ENCODE data around the gene ATXN10. TPM values are rescaled to one million over a fixed set of nuclear protein-coding genes. Genes with fewer than 3 reads are reported as not detected.
A peak's percentile ranks its signal among the peaks of the same experiment; 100 is the strongest.

Gene ATXN10
- polyA plus RNA-seq, 2 donors: 23.1 to 82.7 TPM

DNA sequence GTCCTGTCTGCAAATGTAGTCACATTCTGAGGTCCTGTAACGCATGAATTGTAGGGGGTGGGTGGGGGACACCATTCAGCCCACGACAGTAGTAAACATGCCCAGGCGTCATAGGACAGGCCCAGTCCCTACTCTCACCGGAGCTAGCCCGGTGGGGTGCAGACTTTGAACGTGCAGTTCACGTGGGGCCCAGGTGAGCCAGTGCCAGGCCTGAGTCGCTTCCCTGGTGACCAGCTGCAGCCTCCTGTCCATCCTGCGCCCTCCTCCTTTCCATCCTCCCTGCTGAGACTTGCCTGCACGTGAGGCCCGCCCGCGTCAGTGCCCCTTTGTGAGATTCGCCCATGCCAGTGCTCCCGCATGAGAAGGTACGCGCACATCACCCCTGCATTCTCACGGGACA is 188.6 kb downstream of the ATXN10 start:
- H3K27ac ChIP-seq (ENCODE audit: low read depth in 2 of 2, low read length in 1 of 2): no peak overlapping the region
- H3K9me3 ChIP-seq (ENCODE audit: control insufficient read depth in 2 of 2, insufficient read depth in 1 of 2, low read depth in 1 of 2, low read length in 1 of 2): no peaks in the 10 kb centered on the region
- H3K4me1 ChIP-seq (ENCODE audit: control insufficient read depth in 2 of 2, insufficient read depth in 2 of 2, low read length in 1 of 2): peaks cover 0 to 6% of the 10 kb centered on the region in 2 donors
- H3K27me3 ChIP-seq (ENCODE audit: control insufficient read depth in 1 of 2, insufficient read depth in 2 of 2, low read length in 2 of 2): no peaks in the 10 kb centered on the region
- 89 to 90% methylated on average over 18 of the region's 18 CpGs for WGBS, 2 donors
- no peak overlapping the region for H3K4me3 ChIP-seq (ENCODE audit: low read depth in 1 of 2, low read length in 2 of 2)
- peaks cover 3 to 6% of the 10 kb centered on the region in 2 donors for H3K36me3 ChIP-seq (ENCODE audit: control insufficient read depth in 2 of 2, insufficient read depth in 2 of 2, low read length in 1 of 2)

- 76 to 77% methylated on average over 8 of the region's 8 CpGs for WGBS, 2 donors
- Histone ChIP-seq H3K4me1 (ENCODE audit: control insufficient read depth in 2 of 2, insufficient read depth in 2 of 2, low read length in 1 of 2) (peaks cover 0 to 9% of the 10 kb centered on the region in 2 donors), H3K27me3 (ENCODE audit: control insufficient read depth in 1 of 2, insufficient read depth in 2 of 2, low read length in 2 of 2) (no peaks in the 10 kb centered on the region), H3K9me3 (ENCODE audit: control insufficient read depth in 2 of 2, insufficient read depth in 1 of 2, low read depth in 1 of 2, low read length in 1 of 2) (no peaks in the 10 kb centered on the region), H3K27ac (ENCODE audit: low read depth in 2 of 2, low read length in 1 of 2) (no peak overlapping the region), H3K36me3 (ENCODE audit: control insufficient read depth in 2 of 2, insufficient read depth in 2 of 2, low read length in 1 of 2) (peaks cover 0 to 3% of the 10 kb centered on the region in 2 donors), H3K4me3 (ENCODE audit: low read depth in 1 of 2, low read length in 2 of 2) (no peak overlapping the region)
These were observed 189.6 kb downstream of the ATXN10 start for GRCh38 chr22:45861259-45861658.

GRCh38 chr22:45863981-45864751 is 192.5 kb downstream of the ATXN10 start:
- Histone ChIP-seq H3K4me3 (ENCODE audit: low read depth in 1 of 2, low read length in 2 of 2) (no peak overlapping the region), H3K27ac (ENCODE audit: low read depth in 2 of 2, low read length in 1 of 2) (peak overlapping the region in 1 of 2 donors; percentile 11), H3K27me3 (ENCODE audit: control insufficient read depth in 1 of 2, insufficient read depth in 2 of 2, low read length in 2 of 2) (no peaks in the 10 kb centered on the region), H3K4me1 (ENCODE audit: control insufficient read depth in 2 of 2, insufficient read depth in 2 of 2, low read length in 1 of 2) (peaks cover 0 to 20% of the 10 kb centered on the region in 2 donors), H3K9me3 (ENCODE audit: control insufficient read depth in 2 of 2, insufficient read depth in 1 of 2, low read depth in 1 of 2, low read length in 1 of 2) (no peaks in the 10 kb centered on the region), H3K36me3 (ENCODE audit: control insufficient read depth in 2 of 2, insufficient read depth in 2 of 2, low read length in 1 of 2) (no peaks in the 10 kb centered on the region)
- WGBS, 2 donors: 13 to 19% methylated on average over 19 of the region's 19 CpGs

DNA sequence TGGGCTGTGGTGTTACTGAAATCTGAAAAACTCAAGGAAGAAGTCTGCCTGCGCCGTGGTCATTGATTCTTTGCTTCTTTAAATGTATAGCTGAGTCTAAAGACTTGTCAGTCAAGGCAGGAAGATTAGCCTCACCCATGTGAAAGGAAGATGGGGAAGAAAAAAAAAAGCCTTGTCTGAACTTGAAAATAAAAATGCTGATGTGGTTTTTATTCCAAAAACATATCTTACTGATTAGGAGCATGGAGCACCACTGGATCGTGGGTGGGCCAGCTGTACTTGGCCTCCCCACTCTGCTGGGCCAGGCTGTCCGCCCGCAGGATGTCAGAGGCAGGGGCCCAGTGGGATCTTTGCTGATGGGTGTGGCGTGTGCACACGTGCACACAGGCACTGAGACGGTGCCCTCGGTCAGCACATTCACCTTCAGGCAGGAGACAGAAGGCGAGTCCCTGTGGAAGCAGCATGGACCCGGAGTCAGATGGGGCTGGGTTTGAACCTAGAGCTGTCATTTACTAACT is 193.4 kb downstream of the ATXN10 start:
- no peak overlapping the region for H3K27ac ChIP-seq (ENCODE audit: low read depth in 2 of 2, low read length in 1 of 2)
- H3K36me3 ChIP-seq (ENCODE audit: control insufficient read depth in 2 of 2, insufficient read depth in 2 of 2, low read length in 1 of 2): no peaks in the 10 kb centered on the region
- peaks cover 0 to 20% of the 10 kb centered on the region in 2 donors for H3K4me1 ChIP-seq (ENCODE audit: control insufficient read depth in 2 of 2, insufficient read depth in 2 of 2, low read length in 1 of 2)
- H3K4me3 ChIP-seq (ENCODE audit: low read depth in 1 of 2, low read length in 2 of 2): no peak overlapping the region
- H3K27me3 ChIP-seq (ENCODE audit: control insufficient read depth in 1 of 2, insufficient read depth in 2 of 2, low read length in 2 of 2): no peaks in the 10 kb centered on the region
- H3K9me3 ChIP-seq (ENCODE audit: control insufficient read depth in 2 of 2, insufficient read depth in 1 of 2, low read depth in 1 of 2, low read length in 1 of 2): no peaks in the 10 kb centered on the region
- WGBS, 2 donors: 58 to 65% methylated on average over 11 of the region's 11 CpGs

- peaks cover 0 to 20% of the 10 kb centered on the region in 2 donors for H3K4me1 ChIP-seq (ENCODE audit: control insufficient read depth in 2 of 2, insufficient read depth in 2 of 2, low read length in 1 of 2)
- 60 to 81% methylated on average over 22 to 24 of the region's 24 CpGs for WGBS, 2 donors
- H3K27ac ChIP-seq (ENCODE audit: low read depth in 2 of 2, low read length in 1 of 2): peak overlapping the region in 1 of 2 donors; percentile 73
- no peaks in the 10 kb centered on the region for H3K27me3 ChIP-seq (ENCODE audit: control insufficient read depth in 1 of 2, insufficient read depth in 2 of 2, low read length in 2 of 2)
- no peak overlapping the region for H3K4me3 ChIP-seq (ENCODE audit: low read depth in 1 of 2, low read length in 2 of 2)
- no peaks in the 10 kb centered on the region for H3K36me3 ChIP-seq (ENCODE audit: control insufficient read depth in 2 of 2, insufficient read depth in 2 of 2, low read length in 1 of 2)
- H3K9me3 ChIP-seq (ENCODE audit: control insufficient read depth in 2 of 2, insufficient read depth in 1 of 2, low read depth in 1 of 2, low read length in 1 of 2): no peaks in the 10 kb centered on the region
These were observed 194.0 kb downstream of the ATXN10 start for GRCh38 chr22:45865561-45866125.

GRCh38 chr22:45866126-45866645 is 194.6 kb downstream of the ATXN10 start:
- 27 to 28% methylated on average over 37 of the region's 37 CpGs for WGBS, 2 donors
- no peaks in the 10 kb centered on the region for H3K36me3 ChIP-seq (ENCODE audit: control insufficient read depth in 2 of 2, insufficient read depth in 2 of 2, low read length in 1 of 2)
- H3K4me3 ChIP-seq (ENCODE audit: low read depth in 1 of 2, low read length in 2 of 2): peak overlapping the region; percentile 27 to 35
- H3K9me3 ChIP-seq (ENCODE audit: control insufficient read depth in 2 of 2, insufficient read depth in 1 of 2, low read depth in 1 of 2, low read length in 1 of 2): no peaks in the 10 kb centered on the region
- no peaks in the 10 kb centered on the region for H3K27me3 ChIP-seq (ENCODE audit: control insufficient read depth in 1 of 2, insufficient read depth in 2 of 2, low read length in 2 of 2)
- peak overlapping the region in 1 of 2 donors; percentile 54 for H3K27ac ChIP-seq (ENCODE audit: low read depth in 2 of 2, low read length in 1 of 2)
- H3K4me1 ChIP-seq (ENCODE audit: control insufficient read depth in 2 of 2, insufficient read depth in 2 of 2, low read length in 1 of 2): peaks cover 0 to 20% of the 10 kb centered on the region in 2 donors

DNA sequence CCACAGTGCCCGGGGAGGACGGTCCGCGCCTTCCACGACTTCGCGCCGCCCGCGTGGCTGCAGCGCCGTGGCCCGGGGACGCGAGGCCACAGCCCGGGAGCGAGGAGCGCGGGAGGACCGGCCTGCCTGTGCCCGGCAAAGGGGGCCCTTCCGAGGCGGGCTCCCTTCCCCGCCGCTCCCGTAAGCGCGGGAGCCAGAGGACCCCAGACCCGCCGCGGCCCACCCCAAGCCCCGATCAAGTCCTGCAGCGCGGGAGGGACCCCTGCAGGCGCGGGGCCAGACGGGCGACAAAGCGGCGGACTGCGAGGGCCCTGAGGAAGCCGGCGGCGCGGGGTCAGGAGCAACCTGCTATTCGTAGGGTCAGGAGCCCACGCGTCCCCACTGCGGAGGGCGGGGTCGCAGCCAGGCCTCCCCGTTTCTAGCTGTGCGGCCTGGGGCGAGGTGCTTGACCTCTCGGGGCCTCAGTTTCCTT is 195.0 kb downstream of the ATXN10 start:
- H3K36me3 ChIP-seq (ENCODE audit: control insufficient read depth in 2 of 2, insufficient read depth in 2 of 2, low read length in 1 of 2): no peaks in the 10 kb centered on the region
- no peaks in the 10 kb centered on the region for H3K9me3 ChIP-seq (ENCODE audit: control insufficient read depth in 2 of 2, insufficient read depth in 1 of 2, low read depth in 1 of 2, low read length in 1 of 2)
- H3K4me3 ChIP-seq (ENCODE audit: low read depth in 1 of 2, low read length in 2 of 2): peak overlapping the region; percentile 27 to 35
- 7% methylated on average over 55 of the region's 55 CpGs for WGBS, 2 donors
- no peak overlapping the region for H3K27ac ChIP-seq (ENCODE audit: low read depth in 2 of 2, low read length in 1 of 2)
- H3K27me3 ChIP-seq (ENCODE audit: control insufficient read depth in 1 of 2, insufficient read depth in 2 of 2, low read length in 2 of 2): no peaks in the 10 kb centered on the region
- peaks cover 0 to 20% of the 10 kb centered on the region in 2 donors for H3K4me1 ChIP-seq (ENCODE audit: control insufficient read depth in 2 of 2, insufficient read depth in 2 of 2, low read length in 1 of 2)

GRCh38 chr22:45867118-45867905 is 195.7 kb downstream of the ATXN10 start:
- Histone ChIP-seq H3K4me3 (ENCODE audit: low read depth in 1 of 2, low read length in 2 of 2) (peak overlapping the region; percentile 27 to 35), H3K9me3 (ENCODE audit: control insufficient read depth in 2 of 2, insufficient read depth in 1 of 2, low read depth in 1 of 2, low read length in 1 of 2) (no peaks in the 10 kb centered on the region), H3K36me3 (ENCODE audit: control insufficient read depth in 2 of 2, insufficient read depth in 2 of 2, low read length in 1 of 2) (no peaks in the 10 kb centered on the region), H3K27ac (ENCODE audit: low read depth in 2 of 2, low read length in 1 of 2) (no peak overlapping the region), H3K4me1 (ENCODE audit: control insufficient read depth in 2 of 2, insufficient read depth in 2 of 2, low read length in 1 of 2) (peaks cover 0 to 20% of the 10 kb centered on the region in 2 donors), H3K27me3 (ENCODE audit: control insufficient read depth in 1 of 2, insufficient read depth in 2 of 2, low read length in 2 of 2) (no peaks in the 10 kb centered on the region)
- WGBS, 2 donors: 5% methylated on average over 75 to 87 of the region's 87 CpGs

DNA sequence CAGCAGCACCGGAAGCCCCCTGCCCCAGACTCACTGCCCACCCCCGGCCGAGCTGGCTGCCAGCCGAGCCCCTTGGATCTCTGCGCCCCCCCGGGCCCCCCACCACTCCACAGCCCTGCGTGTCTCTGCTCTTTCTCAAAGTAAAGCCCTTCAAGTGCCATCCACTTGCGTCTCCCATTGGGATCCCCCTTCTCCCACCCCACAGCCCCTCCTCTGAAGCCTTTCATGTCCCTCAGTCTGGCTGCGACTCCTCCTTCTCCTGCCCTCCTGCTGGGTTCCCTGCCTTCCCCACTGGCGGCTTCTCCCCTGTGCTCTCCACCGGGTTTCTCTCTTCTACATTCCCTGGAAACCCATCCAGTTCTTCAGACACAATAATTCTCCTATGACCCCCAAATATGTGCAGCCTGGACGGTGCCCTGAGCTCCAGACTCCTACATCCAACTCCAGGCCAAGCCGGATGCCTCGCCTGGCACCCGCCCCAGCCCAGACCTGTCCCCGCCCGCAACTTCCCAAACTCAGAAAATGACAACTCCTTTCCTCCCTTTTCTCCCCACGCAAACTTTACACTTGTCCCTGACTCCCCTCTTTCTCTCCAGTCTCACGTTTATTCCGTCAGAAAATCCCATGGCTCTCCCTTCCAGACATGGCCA is 196.4 kb downstream of the ATXN10 start:
- WGBS, 2 donors: 32 to 44% methylated on average over 20 of the region's 20 CpGs
- Histone ChIP-seq H3K36me3 (ENCODE audit: control insufficient read depth in 2 of 2, insufficient read depth in 2 of 2, low read length in 1 of 2) (no peaks in the 10 kb centered on the region), H3K4me3 (ENCODE audit: low read depth in 1 of 2, low read length in 2 of 2) (no peak overlapping the region), H3K9me3 (ENCODE audit: control insufficient read depth in 2 of 2, insufficient read depth in 1 of 2, low read depth in 1 of 2, low read length in 1 of 2) (no peaks in the 10 kb centered on the region), H3K27me3 (ENCODE audit: control insufficient read depth in 1 of 2, insufficient read depth in 2 of 2, low read length in 2 of 2) (no peaks in the 10 kb centered on the region), H3K4me1 (ENCODE audit: control insufficient read depth in 2 of 2, insufficient read depth in 2 of 2, low read length in 1 of 2) (peaks cover 0 to 20% of the 10 kb centered on the region in 2 donors), H3K27ac (ENCODE audit: low read depth in 2 of 2, low read length in 1 of 2) (no peak overlapping the region)

Data from esophagus (tissue), 2 donors.